GM18858 (cell line): ENCODE results near the gene ZNF827.
"Not testable (repeated sequence)": the region's sequence is repeated elsewhere in the genome, so short reads cannot be mapped to it uniquely, and the experiment has no call there.

Experiments used
- ATAC-seq: cut with Tn5 transposase; IDR thresholded peaks from one replicate; pipeline ENCODE4 v1.9.1; 2021; ENCODE audit not compliant: unreplicated experiment

ZNF827 gene

DNA sequence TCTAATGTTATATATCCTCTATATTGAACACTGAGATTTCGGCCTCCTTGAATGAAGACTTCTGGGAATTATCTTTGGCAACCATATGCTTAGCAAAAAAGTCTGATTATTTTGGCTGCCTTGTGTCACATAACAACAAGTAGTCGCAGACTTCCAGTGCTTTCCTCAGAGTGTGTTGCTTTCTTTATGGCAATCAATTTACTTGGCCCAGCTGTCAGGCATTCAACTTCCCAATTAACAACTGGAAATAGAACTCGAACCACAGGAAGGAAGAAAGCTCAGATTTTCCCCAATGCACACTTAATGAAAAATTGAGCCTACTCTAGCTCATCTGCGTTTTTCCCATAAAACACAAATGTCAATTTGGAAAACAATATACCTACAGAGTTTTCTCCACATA is 71.6 kb downstream of the ZNF827 start:
- no peak for ATAC-seq

DNA sequence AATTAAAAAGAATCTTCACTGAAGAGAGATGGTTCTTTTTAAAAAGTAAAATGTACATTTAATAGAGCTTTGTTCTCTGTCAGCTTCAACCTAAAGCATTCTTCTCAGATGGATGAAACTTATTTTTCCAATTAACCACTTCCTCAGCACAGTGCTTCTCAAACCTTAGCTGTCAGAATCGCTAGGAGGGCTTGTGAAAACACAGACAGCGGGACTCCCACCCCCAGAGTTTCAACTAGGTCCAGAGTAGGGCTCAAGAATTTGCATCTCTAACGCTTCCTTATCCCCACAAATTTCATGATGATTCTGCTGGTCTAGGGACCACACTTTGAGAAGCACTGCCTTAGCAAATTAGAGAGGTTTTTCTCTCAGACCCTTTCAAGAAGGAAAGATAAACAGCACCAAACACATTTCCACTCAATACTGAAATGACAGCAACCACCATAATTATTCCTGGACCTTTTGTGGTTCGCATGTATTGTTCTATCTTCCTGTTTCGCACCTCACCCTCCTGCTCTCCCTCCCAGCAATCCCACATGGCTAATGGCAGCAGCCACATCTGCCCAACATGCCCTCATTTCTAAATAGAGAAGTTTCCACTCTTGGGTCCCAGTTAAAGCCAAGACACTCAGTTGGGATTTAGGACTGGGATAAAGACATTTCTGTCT is 73.2 kb downstream of the ZNF827 start:
- ATAC-seq: no peak

GRCh38 chr4:145863191-145863590 is 75.4 kb downstream of the ZNF827 start:
- ATAC-seq: no peak

DNA sequence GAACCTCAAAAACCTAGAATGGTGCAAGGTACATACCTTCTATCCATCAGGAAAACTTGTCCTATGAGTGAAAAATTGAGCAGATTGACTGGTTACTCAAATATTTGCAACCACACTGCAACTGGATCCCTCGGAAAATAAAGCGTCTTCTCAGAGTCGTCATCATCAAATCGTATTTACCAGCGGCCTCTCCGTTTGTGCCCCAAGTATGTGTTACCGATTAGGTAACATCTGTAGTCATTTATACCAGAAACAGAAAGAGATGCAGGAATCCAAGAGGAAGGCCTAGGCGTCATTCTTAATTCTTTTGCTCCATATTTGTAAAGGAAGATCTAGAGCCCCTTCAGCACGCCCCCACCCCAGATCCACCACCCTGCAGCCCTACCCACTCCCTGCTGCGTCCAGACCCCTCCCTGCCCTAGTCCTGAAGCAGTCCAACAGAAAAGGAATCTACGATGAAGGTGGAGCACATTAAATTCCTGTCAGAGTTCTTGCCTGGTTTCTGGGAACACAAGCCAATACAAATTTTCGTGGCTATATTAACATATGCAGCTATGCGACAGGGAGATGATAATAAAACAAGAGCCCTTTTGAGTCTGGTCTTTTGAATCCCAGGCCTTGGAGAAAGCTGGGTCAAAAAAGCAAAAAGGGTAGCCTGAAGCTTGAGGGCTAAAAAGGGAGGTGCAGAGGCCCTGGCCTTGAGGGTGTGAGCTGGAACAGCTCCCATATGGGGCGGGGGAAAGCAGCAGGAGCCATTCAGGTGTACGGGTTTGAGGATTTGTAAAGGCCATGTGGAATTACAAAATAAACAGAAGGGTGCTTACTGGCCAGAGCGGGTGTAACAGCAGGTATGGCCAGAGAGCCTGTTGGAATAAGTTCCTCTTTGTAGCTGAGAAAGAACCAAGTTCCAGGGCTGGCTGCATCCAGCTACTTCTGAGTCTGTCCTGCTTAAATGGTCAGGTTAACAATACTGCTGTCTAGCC is 77.0 kb downstream of the ZNF827 start:
- ATAC-seq: no peak

DNA sequence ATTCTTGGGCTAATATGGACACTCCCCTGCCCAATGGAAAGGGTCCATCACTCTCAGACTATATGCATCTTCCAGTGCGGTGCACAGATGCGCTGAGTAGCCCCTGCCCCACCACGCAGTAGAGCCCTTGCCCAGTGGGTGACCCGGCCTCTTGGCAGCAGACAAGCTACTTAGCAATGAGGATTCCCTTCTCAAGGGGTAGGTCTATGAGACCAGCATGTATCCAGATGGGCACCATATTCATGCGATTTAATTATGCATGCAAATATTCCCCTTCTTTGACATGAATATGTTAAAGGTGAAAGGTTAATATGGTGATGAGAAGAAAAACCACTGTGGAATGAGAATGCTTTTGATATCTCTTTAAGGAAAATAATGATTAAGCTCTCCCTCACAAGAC is 77.7 kb downstream of the ZNF827 start:
- no peak for ATAC-seq

DNA sequence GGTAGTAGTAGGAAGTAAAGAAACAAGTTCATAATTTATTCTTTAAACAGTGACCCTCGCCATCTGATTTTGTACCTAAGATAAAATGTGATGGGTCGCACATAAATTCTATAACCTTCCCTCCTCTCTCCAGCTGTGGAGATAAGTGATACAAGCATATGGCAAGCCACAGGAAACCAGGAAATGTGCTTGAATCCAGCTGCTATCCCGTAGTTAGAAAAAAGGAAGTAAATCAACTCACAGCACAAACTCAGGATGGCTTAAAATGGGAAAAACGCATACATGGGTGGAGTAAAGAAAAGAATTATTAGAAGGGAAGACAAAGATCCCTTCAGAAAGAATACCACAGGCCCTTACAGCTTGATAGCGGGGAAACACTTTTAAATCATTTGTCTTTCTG is 78.2 kb downstream of the ZNF827 start:
- no peak for ATAC-seq

- no peak for ATAC-seq
Observed at GRCh38 chr4:145859926-145860325, 78.7 kb downstream of the ZNF827 start.

- ATAC-seq: no peak
Observed at GRCh38 chr4:145859426-145859825, 79.2 kb downstream of the ZNF827 start.

- ATAC-seq: no peak
Observed at GRCh38 chr4:145852256-145852839, 86.3 kb downstream of the ZNF827 start.

DNA sequence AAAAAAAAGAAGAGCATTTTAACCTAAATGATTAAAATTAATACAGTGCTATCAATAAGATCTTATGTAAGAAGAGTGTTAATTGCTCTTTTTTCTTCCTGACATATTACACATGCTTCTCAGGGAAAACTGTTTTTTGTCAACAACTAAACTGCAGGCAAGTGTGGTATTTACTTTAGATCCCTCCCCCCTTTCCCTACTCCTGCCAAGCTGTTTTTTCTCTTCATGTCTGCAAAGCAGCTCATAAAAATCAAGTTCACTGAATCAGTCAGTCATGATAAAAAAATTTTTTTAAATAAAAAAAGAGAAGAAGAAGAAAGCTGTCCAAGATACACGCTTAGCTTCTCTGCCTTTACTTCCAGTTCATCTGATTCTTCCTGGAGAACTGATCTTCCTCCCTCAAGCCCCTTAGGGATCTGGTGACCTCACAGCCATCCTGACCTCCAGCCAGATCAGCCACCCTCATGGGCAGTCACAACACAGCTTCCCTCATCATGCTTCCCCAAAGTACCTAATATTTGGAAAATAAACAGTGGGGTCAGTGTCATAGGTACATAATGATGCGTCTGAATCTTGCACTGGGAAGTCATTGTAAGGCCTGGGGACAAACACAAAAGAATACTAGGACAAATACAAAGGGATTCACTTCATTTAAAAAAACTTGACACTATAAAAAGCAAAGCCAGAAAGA is 87.0 kb downstream of the ZNF827 start:
- ATAC-seq: no peak

DNA sequence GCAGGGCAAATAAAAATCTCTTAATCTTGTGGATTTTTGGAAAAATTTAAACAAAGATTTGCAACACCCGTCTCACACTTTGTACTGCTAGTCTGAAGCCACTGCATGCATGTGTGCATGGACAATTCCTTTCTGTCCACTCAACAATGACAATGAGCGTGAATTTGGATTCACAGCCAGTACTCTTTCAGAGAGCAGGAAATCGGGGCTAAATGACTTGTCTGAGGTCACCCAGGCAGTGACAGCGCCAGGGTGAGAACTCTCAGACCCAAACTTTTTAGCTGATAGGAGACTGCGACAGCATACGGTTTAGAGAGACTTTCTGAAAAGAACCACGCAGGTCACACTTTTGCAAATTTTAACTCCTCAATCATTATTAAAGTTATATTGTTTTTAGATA is 90.9 kb downstream of the ZNF827 start:
- no peak for ATAC-seq

DNA sequence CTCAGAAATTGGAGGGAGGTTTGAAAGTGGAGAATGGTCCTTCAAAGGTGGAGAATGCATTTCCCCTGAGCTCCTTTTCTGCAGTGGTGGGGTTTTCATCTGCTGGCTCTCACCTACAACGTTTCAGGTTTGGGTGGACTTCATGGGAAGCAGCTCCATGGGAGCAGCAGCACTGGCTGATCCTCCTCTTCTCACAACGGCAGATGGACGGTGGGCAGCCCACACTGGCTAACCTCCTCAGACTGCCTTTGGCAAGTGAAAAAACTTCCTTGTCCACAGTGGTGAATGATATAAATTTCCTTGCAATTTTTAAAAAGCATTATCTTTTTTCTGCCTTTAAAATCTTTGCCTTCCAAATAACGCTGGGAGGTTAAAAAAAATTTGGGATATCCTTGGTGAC is 93.5 kb downstream of the ZNF827 start:
- no peak for ATAC-seq

DNA sequence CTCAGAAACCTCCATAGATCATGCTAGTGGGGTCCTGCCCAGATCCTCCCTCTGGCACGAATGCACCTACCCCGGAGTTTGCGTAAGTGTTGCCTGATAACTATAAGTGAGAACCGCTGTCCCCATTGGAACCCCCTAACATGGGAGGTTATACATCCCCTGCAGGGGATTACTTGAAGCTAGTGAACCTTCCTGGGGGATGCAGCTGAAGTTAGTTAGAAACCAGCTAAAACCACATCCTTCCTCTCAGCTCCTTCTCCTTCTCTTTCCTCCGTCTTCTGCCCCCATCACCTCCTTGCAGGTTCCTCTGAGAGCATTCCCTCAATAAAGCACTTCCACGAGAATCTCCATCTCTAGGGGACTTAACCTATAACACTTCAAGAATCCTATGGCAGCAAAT is 95.0 kb downstream of the ZNF827 start:
- no peak for ATAC-seq

- ATAC-seq: no peak
Observed at GRCh38 chr4:145843148-145843547, 95.5 kb downstream of the ZNF827 start.

GRCh38 chr4:145842224-145842887 is 96.3 kb downstream of the ZNF827 start:
- no peak for ATAC-seq

DNA sequence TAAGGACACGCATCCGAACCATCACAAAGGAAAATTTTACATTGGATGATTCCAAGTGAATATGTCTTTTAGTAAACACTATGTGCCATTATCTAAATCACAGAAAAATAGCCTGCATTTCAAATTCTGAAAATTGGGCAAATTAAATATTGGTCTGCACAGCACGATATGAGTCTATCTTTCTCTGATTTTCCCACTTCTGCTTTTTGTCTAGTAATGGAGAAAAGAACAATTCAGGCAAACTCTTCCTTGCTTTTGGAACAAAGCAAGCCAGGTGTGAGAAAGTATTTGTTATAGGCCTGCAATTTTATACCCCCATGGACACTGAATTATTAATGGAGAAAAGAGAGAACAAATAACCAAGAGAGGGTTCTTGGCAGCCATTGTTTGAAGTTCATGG is 97.8 kb downstream of the ZNF827 start:
- no peak for ATAC-seq

DNA sequence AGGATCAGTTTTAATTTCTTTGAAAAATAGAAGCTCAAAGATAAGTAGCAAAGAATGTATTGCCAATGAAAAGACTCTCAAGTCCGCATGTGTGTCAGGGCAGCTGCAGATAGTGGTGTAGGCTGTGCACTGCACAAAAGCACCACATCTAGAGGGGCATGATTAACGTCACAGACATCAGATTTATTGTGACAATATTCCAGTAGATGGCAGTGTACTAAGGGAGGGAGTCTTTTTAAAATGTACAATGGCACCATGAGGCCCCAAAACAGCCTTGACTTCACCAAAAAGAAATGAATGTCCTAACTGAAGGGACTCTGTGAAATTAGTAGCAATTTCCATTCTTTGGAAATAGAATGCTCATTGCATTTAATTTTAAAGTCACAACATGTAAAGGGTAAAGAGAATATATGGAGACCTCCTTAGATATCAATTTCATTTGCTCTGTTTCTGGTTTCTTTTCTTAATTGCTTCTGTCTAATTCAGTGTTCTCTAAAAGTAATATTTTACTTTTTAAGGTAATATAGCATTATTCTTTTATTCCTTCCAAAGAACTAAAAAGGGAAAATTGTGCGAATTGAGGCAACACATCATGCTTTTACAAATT is 98.4 kb downstream of the ZNF827 start:
- peak; percentile 92 for ATAC-seq

- ATAC-seq: no peak
Observed at GRCh38 chr4:145839151-145839550, 99.5 kb downstream of the ZNF827 start.

GRCh38 chr4:145832384-145832783 is 106.2 kb downstream of the ZNF827 start:
- not testable (repeated sequence) for ATAC-seq

- peak; percentile 50 for ATAC-seq
Observed at GRCh38 chr4:145830699-145831098, 107.9 kb downstream of the ZNF827 start.
